Measurements from ENCODE around the gene GALNT16.

Gene GALNT16

DNA sequence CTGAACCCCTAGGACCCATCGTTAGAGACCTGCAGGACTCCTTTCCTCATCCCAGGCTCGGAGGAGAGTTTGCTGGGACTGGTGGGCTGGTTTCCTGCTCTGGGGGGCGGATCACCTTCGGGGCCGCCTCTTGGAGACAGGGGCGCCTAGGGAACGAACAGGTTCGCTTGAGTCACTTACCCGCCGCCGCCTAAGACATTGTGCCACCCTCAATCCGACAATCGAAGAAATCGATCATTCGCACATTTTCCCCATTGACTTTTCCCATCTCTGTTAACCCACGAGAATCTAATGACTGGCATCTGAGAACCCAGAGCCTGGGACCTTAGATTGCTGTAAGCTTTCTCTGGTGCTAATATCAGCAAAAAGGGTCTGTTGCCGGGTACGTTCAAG, 138.9 kb downstream of the GALNT16 start:
- peak overlapping the region; percentile 95 for H3K4me3 ChIP-seq (replicated peaks; ENCODE audit: low read depth, low read length)
- TF ChIP-seq, protein P1, sequence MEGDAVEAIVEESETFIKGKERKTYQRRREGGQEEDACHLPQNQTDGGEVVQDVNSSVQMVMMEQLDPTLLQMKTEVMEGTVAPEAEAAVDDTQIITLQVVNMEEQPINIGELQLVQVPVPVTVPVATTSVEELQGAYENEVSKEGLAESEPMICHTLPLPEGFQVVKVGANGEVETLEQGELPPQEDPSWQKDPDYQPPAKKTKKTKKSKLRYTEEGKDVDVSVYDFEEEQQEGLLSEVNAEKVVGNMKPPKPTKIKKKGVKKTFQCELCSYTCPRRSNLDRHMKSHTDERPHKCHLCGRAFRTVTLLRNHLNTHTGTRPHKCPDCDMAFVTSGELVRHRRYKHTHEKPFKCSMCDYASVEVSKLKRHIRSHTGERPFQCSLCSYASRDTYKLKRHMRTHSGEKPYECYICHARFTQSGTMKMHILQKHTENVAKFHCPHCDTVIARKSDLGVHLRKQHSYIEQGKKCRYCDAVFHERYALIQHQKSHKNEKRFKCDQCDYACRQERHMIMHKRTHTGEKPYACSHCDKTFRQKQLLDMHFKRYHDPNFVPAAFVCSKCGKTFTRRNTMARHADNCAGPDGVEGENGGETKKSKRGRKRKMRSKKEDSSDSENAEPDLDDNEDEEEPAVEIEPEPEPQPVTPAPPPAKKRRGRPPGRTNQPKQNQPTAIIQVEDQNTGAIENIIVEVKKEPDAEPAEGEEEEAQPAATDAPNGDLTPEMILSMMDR (IDR thresholded peaks at IDR 0.05; ENCODE audit: low read length, missing control alignments), result no peak
- no peak for DNase-seq (ENCODE audit: low read depth)

DNA sequence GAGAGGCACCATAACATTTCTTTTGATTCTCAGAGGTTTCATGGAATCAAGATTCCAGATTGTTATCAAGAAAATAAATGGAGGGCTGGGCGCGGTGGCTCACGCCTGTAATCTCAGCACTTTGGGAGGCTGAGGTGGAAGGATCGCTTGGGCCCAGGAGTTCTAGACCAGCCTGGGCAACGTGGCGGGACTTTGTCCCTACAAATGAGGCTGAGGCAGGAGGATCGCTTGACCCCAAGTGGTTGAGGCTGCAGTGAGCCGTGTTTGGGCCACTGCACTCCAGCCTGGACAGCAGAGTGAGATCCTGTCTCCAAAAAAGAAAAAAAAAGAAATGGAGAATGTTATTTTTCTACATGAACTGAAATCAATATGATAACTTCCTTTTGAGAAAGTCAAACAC, 139.8 kb downstream of the GALNT16 start:
- H3K4me3 ChIP-seq (replicated peaks; ENCODE audit: low read depth, low read length), result peak overlapping the region; percentile 95
- TF ChIP-seq, protein P1 (IDR thresholded peaks at IDR 0.05; ENCODE audit: low read length, missing control alignments), result no peak
- DNase-seq (ENCODE audit: low read depth), result no peak

DNA sequence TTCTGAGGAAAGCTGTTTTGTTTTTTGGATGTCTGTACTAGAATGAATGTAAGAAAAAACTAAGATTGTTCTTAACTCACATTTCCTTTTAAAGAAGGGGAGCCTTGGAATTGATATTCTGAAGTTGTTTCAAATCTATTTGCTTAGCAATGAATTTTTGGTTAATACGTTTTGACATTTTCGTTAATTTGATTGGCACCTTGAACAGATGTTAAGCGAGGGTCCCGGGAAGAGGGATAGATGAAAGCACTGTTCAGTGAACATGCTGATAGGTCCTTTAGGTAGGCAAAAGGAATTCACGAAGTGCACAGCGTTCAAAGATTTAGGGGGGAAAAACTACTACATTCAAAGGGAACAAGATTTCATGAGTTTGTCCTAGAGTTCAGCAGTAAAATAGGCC, 140.2 kb downstream of the GALNT16 start:
- peak overlapping the region; percentile 95 for H3K4me3 ChIP-seq (replicated peaks; ENCODE audit: low read depth, low read length)
- no peak for DNase-seq (ENCODE audit: low read depth)

DNA sequence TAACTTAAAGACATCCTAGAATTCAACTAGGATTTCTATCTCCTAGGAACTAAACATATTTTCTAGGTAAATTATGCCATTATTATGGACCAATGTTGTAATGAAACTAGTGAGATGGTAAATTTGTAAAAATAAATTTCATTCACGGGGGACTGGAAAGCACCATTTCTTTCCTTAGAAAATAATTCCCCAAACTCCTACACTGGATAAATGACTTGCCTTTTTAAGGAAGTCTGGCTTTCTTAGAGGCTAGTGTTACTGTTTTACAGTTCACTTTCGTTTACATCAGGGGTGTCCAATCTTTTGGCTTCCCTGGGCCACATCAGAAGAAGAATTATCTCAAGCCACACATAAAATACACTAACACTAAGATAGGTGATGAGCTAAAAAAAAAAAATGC, 141.9 kb downstream of the GALNT16 start:
- TF ChIP-seq, protein P1 (IDR thresholded peaks at IDR 0.05; ENCODE audit: low read length, missing control alignments), result no peak
- DNase-seq (ENCODE audit: low read depth), result no peak
- H3K4me3 ChIP-seq (replicated peaks; ENCODE audit: low read depth, low read length), result no peak overlapping the region

More for the DNA sequence above, 140.2 kb downstream of the GALNT16 start:
- TF ChIP-seq, protein P1 (IDR thresholded peaks at IDR 0.05; ENCODE audit: low read length, missing control alignments), result no peak

DNA sequence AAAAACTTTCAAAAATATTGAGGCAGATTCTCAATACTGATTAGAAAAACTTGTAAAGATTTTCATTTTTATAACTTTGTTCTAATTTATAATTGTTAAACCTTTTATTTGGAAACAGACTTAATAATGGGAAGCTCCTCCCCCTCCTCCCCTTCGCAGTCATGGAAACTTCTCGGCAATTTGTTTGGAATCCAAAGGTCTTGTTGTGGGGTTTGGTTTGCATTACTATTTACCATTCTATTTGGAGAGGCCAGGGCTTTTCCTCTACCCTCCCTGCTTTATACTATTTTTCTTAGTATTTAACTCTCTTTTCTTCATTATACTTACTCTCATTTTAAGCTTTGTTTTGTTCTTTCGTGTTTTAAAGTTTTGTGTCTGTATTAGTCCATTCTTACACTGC, 144.5 kb downstream of the GALNT16 start:
- no peak overlapping the region for H3K4me3 ChIP-seq (replicated peaks; ENCODE audit: low read depth, low read length)
- no peak for DNase-seq (ENCODE audit: low read depth)
- TF ChIP-seq, protein P1 (IDR thresholded peaks at IDR 0.05; ENCODE audit: low read length, missing control alignments), result no peak

DNA sequence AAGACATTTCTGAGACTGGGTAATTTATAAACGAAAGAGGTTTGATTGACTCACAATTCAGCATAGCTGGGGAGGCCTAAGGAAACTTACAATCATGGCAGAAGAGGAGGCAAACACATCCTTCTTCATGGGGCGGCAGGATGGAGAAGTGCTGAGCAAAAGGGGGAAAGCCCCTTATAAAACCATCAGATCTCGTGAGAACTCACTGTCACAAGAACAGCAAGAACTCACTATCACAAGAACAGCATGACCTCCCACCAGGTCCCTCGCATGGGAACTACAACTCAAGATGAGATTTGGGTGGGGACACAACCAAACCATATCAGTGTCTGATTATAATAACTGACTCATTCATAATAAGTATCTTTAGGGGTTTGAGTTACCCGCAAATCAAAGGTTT, 144.9 kb downstream of the GALNT16 start:
- TF ChIP-seq, protein P1 (IDR thresholded peaks at IDR 0.05; ENCODE audit: low read length, missing control alignments), result no peak
- H3K4me3 ChIP-seq (replicated peaks; ENCODE audit: low read depth, low read length), result no peak overlapping the region
- DNase-seq (ENCODE audit: low read depth), result no peak

DNA sequence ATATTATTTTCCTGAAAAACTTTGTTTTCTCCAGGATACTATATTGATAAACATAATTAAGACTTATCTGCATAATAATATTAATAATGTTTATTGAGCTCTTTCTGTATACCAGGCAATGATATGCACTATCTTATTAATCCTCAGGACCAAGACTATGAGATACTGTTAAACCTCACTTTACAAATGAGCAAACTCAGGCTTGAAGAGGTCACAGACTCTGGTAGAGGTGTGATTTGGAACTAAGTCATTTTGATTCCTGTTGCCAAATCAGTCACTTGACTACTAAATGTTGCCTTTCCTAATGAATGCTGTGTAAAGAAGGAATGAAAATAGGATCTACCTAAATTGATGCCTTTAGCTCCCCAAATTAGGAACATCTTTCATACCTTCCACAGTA, 145.8 kb downstream of the GALNT16 start:
- H3K4me3 ChIP-seq (replicated peaks; ENCODE audit: low read depth, low read length), result no peak overlapping the region
- TF ChIP-seq, protein P1 (IDR thresholded peaks at IDR 0.05; ENCODE audit: low read length, missing control alignments), result no peak

More for the DNA sequence above, 145.8 kb downstream of the GALNT16 start:
- no peak for DNase-seq (ENCODE audit: low read depth)

All from fibroblast of pulmonary artery (primary cell).